Tibial artery (tissue), 4 donors: ENCODE data around the gene AQP9.
"Not testable (repeated sequence)": the region's sequence is repeated elsewhere in the genome, so short reads cannot be mapped to it uniquely, and the experiment has no call there.

ENCODE experiments used
- DNase-seq, 2 donors: peaks; one replicate each; pipeline ENCODE4 v3.0.0-alpha.2; 2019
- H3K27ac ChIP-seq, 2 donors: fragments of 200-600 bp; sonication (generic) in 1 of 2; 1 replicate in 1 of 2; 2 replicates in 1 of 2; pipeline ENCODE4 v1.5.1; 2018 to 2019; ENCODE audit warnings: mild to moderate bottlenecking in 1 of 2
- H3K27me3 ChIP-seq, 2 donors: fragments of 200-600 bp; sonication (generic) in 1 of 2; one replicate each; pipeline versions ENCODE4 v1.5.1 to v1.6.0; 2016 to 2019
- H3K36me3 ChIP-seq, 3 donors: fragments of 200-600 bp; sonication (generic) in 2 of 3; one replicate each; pipeline ENCODE4 v1.5.1; 2016 to 2019; ENCODE audit warnings: mild to moderate bottlenecking in 2 of 3
- H3K4me1 ChIP-seq, 4 donors: fragments of 200-600 bp; sonication (generic) in 2 of 4; 1 replicate in 3 of 4; 2 replicates in 1 of 4; pipeline ENCODE4 v1.5.1; 2016 to 2019
- H3K4me3 ChIP-seq, 2 donors: fragments of 200-600 bp; sonication (generic) in 1 of 2; 1 replicate in 1 of 2; 2 replicates in 1 of 2; pipeline ENCODE4 v1.5.1; 2018 to 2019; ENCODE audit warnings: mild to moderate bottlenecking in 2 of 2
- H3K9me3 ChIP-seq, 3 donors: fragments of 200-600 bp; sonication (generic) in 1 of 3; one replicate each; pipeline ENCODE4 v1.5.1; 2016 to 2019
- CTCF ChIP-seq, 2 experiments: fragments of 200-600 bp in 1 of 2; fragments of 450-650 bp in 1 of 2; IDR thresholded peaks; one replicate each; pipeline ENCODE4 v1.5.1; 2017 to 2019; ENCODE audit warnings: antibody characterized with exemption in 2 of 2, mild to moderate bottlenecking in 1 of 2, moderate library complexity in 1 of 2
- intact Hi-C: fragments of 100-400 bp; cut with DNase I; formaldehyde crosslinking; loops from one replicate; pipeline ENCODE4 v1.15.0; 2023; ENCODE audit warnings: low total_unique reads

Gene AQP9

GRCh38 chr15:58206151-58206550 is 68.0 kb downstream of the AQP9 start:
- no peak for DNase-seq
- H3K9me3 ChIP-seq, result no peaks in the 10 kb centered on the region
- no peak for TF ChIP-seq CTCF (IDR thresholded peaks at IDR 0.05)
- intact Hi-C loops, result no loop called here
- no peaks in the 10 kb centered on the region for H3K27me3 ChIP-seq
- H3K27ac ChIP-seq, result no peak overlapping the region
- no peaks in the 10 kb centered on the region for H3K4me1 ChIP-seq
- no peaks in the 10 kb centered on the region for H3K36me3 ChIP-seq
- H3K4me3 ChIP-seq, result no peak overlapping the region

GRCh38 chr15:58208217-58208616 is 70.0 kb downstream of the AQP9 start:
- DNase-seq, H3K36me3 ChIP-seq, H3K4me3 ChIP-seq, H3K27me3 ChIP-seq, H3K27ac ChIP-seq, intact Hi-C loops, H3K4me1 ChIP-seq, H3K9me3 ChIP-seq: not testable (repeated sequence)

- H3K27ac ChIP-seq, H3K4me1 ChIP-seq, H3K4me3 ChIP-seq, H3K27me3 ChIP-seq, H3K9me3 ChIP-seq, intact Hi-C loops, DNase-seq, H3K36me3 ChIP-seq: not testable (repeated sequence)
These were observed 70.9 kb downstream of the AQP9 start for GRCh38 chr15:58209007-58209481.

GRCh38 chr15:58210031-58210430 is 71.8 kb downstream of the AQP9 start:
- H3K27me3 ChIP-seq, intact Hi-C loops, DNase-seq, H3K27ac ChIP-seq, H3K4me3 ChIP-seq, H3K36me3 ChIP-seq, H3K4me1 ChIP-seq, H3K9me3 ChIP-seq: not testable (repeated sequence)

- Histone ChIP-seq H3K27me3 (no peaks in the 10 kb centered on the region), H3K4me3 (no peak overlapping the region), H3K36me3 (no peaks in the 10 kb centered on the region), H3K27ac (no peak overlapping the region), H3K4me1 (no peaks in the 10 kb centered on the region), H3K9me3 (no peaks in the 10 kb centered on the region)
- TF ChIP-seq CTCF (IDR thresholded peaks at IDR 0.05), result no peak
- DNase-seq, result no peak
- intact Hi-C loops, result no loop called here
These were observed 74.8 kb downstream of the AQP9 start for GRCh38 chr15:58212909-58213526.

GRCh38 chr15:58213587-58214338 is 75.6 kb downstream of the AQP9 start:
- Histone ChIP-seq H3K27ac (no peak overlapping the region), H3K9me3 (no peaks in the 10 kb centered on the region), H3K27me3 (no peaks in the 10 kb centered on the region), H3K36me3 (no peaks in the 10 kb centered on the region), H3K4me1 (no peaks in the 10 kb centered on the region), H3K4me3 (no peak overlapping the region)
- intact Hi-C loops, result no loop called here
- TF ChIP-seq CTCF (IDR thresholded peaks at IDR 0.05), result no peak
- no peak for DNase-seq

GRCh38 chr15:58214591-58215340 is 76.6 kb downstream of the AQP9 start:
- Histone ChIP-seq H3K4me3 (no peak overlapping the region), H3K9me3 (no peaks in the 10 kb centered on the region), H3K27me3 (no peaks in the 10 kb centered on the region), H3K4me1 (no peaks in the 10 kb centered on the region), H3K27ac (no peak overlapping the region), H3K36me3 (no peaks in the 10 kb centered on the region)
- no peak for TF ChIP-seq CTCF (IDR thresholded peaks at IDR 0.05)
- DNase-seq, result no peak
- intact Hi-C loops, result no loop called here
